Ascending aorta (tissue), 2 donors: ENCODE results near the gene FAM114A1. TPM values are rescaled to one million over a fixed set of nuclear protein-coding genes. Genes with fewer than 3 reads are reported as not detected.

Source experiments
- DNase-seq, 2 donors: peaks; one replicate each; pipeline ENCODE4 v3.0.0-alpha.2; 2019; ENCODE audit warnings: low spot score in 2 of 2
- H3K27ac ChIP-seq, 2 donors: fragments of 200-600 bp; sonication (generic); one replicate each; pipeline ENCODE4 v1.5.1; 2016 to 2017; ENCODE audit warnings: mild to moderate bottlenecking in 1 of 2
- H3K27me3 ChIP-seq: fragments of 200-600 bp; sonication (generic); one replicate; pipeline ENCODE4 v1.5.1; 2017
- H3K36me3 ChIP-seq, 2 donors: fragments of 200-600 bp; sonication (generic); one replicate each; pipeline ENCODE4 v1.5.1; 2016
- H3K4me1 ChIP-seq, 2 donors: fragments of 200-600 bp; sonication (generic); one replicate each; pipeline ENCODE4 v1.5.1; 2016 to 2017; ENCODE audit warnings: mild to moderate bottlenecking in 1 of 2
- H3K4me3 ChIP-seq, 2 donors: fragments of 200-600 bp; sonication (generic); one replicate each; pipeline ENCODE4 v1.5.1; 2016 to 2017; ENCODE audit warnings: mild to moderate bottlenecking in 1 of 2
- H3K9me3 ChIP-seq, 2 donors: fragments of 200-600 bp; sonication (generic); one replicate each; pipeline ENCODE4 v1.5.1; 2016
- CTCF ChIP-seq, 3 experiments: fragments of 200-600 bp in 2 of 3; fragments of 450-650 bp in 1 of 3; sonication (generic) in 2 of 3; IDR thresholded peaks; one replicate each; pipeline ENCODE4 v1.5.1; 2016 to 2019; ENCODE audit warnings: antibody characterized with exemption in 3 of 3, mild to moderate bottlenecking in 1 of 3, moderate library complexity in 1 of 3
- intact Hi-C: fragments of 100-400 bp; cut with DNase I; formaldehyde crosslinking; loops from one replicate; pipeline ENCODE4 v1.15.1; 2023
- total RNA-seq: library from RNA; depleted of rRNA; stranded (reverse); fragments of >200 nt; gene quantifications from one replicate; pipeline ENCODE4 v1.1.0, GENCODE V29; 2016

The FAM114A1 gene
- total RNA-seq, 1 donor from 2014 or later, result 45.7 TPM

GRCh38 chr4:38967260-38968095 lies 99.9 kb downstream of the FAM114A1 start:
- intact Hi-C loops, result no loop called here
- no peak for DNase-seq
- H3K4me1 ChIP-seq, result no peaks in the 10 kb centered on the region
- no peak overlapping the region for H3K4me3 ChIP-seq
- H3K27me3 ChIP-seq, result no peaks in the 10 kb centered on the region
- no peaks in the 10 kb centered on the region for H3K9me3 ChIP-seq
- H3K27ac ChIP-seq, result no peak overlapping the region
- TF ChIP-seq CTCF (IDR thresholded peaks at IDR 0.05), result no peak
- no peaks in the 10 kb centered on the region for H3K36me3 ChIP-seq

DNA sequence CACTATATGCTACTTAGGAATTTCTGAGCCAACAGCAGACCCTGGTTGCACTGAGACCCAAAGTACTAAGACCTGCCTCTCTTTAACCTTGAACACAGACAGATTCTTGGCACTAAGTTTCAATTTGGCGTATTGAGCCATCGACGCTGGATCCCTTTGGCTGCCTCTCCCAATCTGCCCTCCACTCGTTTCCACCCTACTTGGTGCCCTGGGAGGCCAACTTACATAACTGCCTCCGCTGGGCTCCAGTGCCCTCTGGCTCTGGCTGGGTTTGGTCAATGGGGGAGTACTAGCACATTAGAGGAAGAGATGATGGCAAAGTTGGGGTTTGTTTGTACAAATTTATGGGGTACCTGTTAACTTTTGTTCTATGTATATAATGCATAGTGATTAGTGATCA lies 101.1 kb downstream of the FAM114A1 start:
- no peak overlapping the region for H3K4me3 ChIP-seq
- TF ChIP-seq CTCF (IDR thresholded peaks at IDR 0.05), result no peak
- DNase-seq, result no peak
- no peaks in the 10 kb centered on the region for H3K4me1 ChIP-seq
- intact Hi-C loops, result no loop called here
- H3K36me3 ChIP-seq, result no peaks in the 10 kb centered on the region
- no peaks in the 10 kb centered on the region for H3K27me3 ChIP-seq
- H3K9me3 ChIP-seq, result no peaks in the 10 kb centered on the region
- no peak overlapping the region for H3K27ac ChIP-seq

DNA sequence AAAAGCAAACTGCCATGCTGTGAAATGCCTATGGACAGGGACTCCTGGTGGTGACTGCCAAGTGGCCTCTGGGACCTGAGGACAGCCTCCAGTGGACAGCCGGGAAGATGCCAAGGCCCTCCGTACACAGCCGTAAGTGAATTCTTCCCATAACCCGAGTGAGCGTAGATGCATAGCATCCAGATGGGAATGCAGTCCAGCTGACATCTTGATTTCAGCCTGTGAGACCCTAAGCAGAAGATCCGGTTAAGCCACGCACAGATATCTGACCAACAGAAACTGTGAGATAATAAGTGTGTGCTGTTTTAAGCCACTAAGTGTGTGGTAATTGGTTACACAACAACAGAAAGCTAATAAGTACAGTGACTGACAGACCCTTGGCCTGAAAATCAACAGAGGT lies 108.7 kb downstream of the FAM114A1 start:
- DNase-seq, result no peak
- Histone ChIP-seq H3K9me3 (no peaks in the 10 kb centered on the region), H3K27me3 (no peaks in the 10 kb centered on the region), H3K36me3 (no peaks in the 10 kb centered on the region), H3K4me3 (no peak overlapping the region), H3K27ac (no peak overlapping the region), H3K4me1 (no peaks in the 10 kb centered on the region)
- TF ChIP-seq CTCF (IDR thresholded peaks at IDR 0.05), result no peak
- intact Hi-C loops, result no loop called here

- TF ChIP-seq CTCF (IDR thresholded peaks at IDR 0.05), result no peak
Measured at GRCh38 chr4:38979081-38979480, 111.5 kb downstream of the FAM114A1 start.

DNA sequence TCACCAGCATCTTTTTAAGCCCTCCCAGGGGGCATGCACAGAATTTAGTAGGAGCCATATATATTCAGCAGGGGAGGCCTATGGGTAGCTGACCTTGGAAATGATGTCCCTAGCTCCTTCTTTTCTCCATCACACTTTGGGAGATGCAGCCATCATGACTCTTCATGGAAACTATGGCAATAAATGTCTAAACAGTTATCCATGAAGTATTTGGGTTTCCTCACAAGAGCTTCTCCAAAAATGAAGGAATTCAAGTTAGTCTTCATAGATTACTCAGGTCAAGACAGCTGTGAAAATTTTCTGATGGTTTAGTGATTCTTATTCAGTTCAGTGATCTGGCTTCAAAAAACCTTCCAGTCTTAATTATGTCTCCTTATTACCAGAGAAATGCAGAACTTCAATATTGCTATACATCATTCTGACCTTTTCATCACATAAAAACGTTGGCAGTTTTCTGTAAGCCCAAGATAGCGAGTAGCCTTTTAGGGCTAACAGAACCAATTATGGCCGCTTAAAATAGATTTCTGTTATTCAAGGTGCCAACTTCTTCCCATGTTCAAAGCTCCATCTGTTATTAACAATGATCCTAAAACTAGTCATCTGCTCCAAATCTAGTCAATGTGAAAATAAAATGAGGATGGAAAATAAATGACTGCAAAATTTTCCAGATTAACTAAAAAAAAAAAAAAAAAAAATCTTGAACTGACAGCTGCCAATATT lies 112.1 kb downstream of the FAM114A1 start:
- Histone ChIP-seq H3K9me3 (no peaks in the 10 kb centered on the region), H3K4me3 (no peak overlapping the region), H3K27me3 (no peaks in the 10 kb centered on the region), H3K27ac (no peak overlapping the region), H3K36me3 (no peaks in the 10 kb centered on the region), H3K4me1 (no peaks in the 10 kb centered on the region)
- intact Hi-C loops, result no loop called here
- DNase-seq, result no peak
- no peak for TF ChIP-seq CTCF (IDR thresholded peaks at IDR 0.05)

More at GRCh38 chr4:38979081-38979480, 111.5 kb downstream of the FAM114A1 start:
- Histone ChIP-seq H3K4me1 (no peaks in the 10 kb centered on the region), H3K27ac (no peak overlapping the region), H3K27me3 (no peaks in the 10 kb centered on the region), H3K4me3 (no peak overlapping the region), H3K9me3 (no peaks in the 10 kb centered on the region), H3K36me3 (no peaks in the 10 kb centered on the region)
- intact Hi-C loops, result no loop called here
- no peak for DNase-seq
